Endodermal cell (in vitro differentiated cells): Measurements from ENCODE around the gene GNAI3. TPM values are rescaled to one million over a fixed set of nuclear protein-coding genes. Genes with fewer than 3 reads are reported as not detected.
A peak's percentile ranks its signal among the peaks of the same experiment; 100 is the strongest.

Experiments
- DNase-seq: peaks from one replicate; pipeline ENCODE4 v3.0.0-alpha.2; 2017
- H3K27ac ChIP-seq: 2 replicates; pipeline ENCODE4 v1.5.1; 2013; ENCODE audit warnings: mild to moderate bottlenecking, low read depth, low read length, moderate library complexity
- H3K27me3 ChIP-seq: 2 replicates; pipeline ENCODE4 v1.6.1; 2013; ENCODE audit warnings: mild to moderate bottlenecking, low read length, moderate library complexity; ENCODE audit not compliant: insufficient read depth, control insufficient read depth, poor library complexity, severe bottlenecking
- H3K36me3 ChIP-seq: 2 replicates; pipeline ENCODE4 v1.7.0; 2013; ENCODE audit warnings: mild to moderate bottlenecking, low read length, moderate library complexity; ENCODE audit not compliant: control insufficient read depth, insufficient read depth
- H3K4me1 ChIP-seq: one replicate; pipeline ENCODE4 v1.7.0; 2013; ENCODE audit warnings: low read length; ENCODE audit not compliant: control insufficient read depth, insufficient read depth
- H3K4me3 ChIP-seq: 2 replicates; pipeline ENCODE4 v1.5.1; 2013; ENCODE audit warnings: mild to moderate bottlenecking, low read length, moderate library complexity
- H3K9ac ChIP-seq: 2 replicates; pipeline ENCODE4 v1.6.1; 2013; ENCODE audit warnings: mild to moderate bottlenecking, low read length, moderate library complexity; ENCODE audit not compliant: poor library complexity, severe bottlenecking; ENCODE audit errors: extremely low read depth
- H3K9me3 ChIP-seq: 2 replicates; pipeline ENCODE4 v1.6.1; 2013; ENCODE audit warnings: mild to moderate bottlenecking, low read length, moderate library complexity; ENCODE audit not compliant: control insufficient read depth
- H3K27ac Mint-ChIP-seq: 2 replicates; pipeline ENCODE4 v1.8.0; 2020; ENCODE audit warnings: mixed read lengths
- H3K27me3 Mint-ChIP-seq: 2 replicates; pipeline ENCODE4 v1.8.0; 2021; ENCODE audit warnings: mild to moderate bottlenecking, mixed read lengths; ENCODE audit not compliant: insufficient read depth
- H3K36me3 Mint-ChIP-seq: 2 replicates; pipeline ENCODE4 v1.8.0; 2020; ENCODE audit warnings: low read depth, mixed read lengths
- H3K4me1 Mint-ChIP-seq: 2 replicates; pipeline ENCODE4 v1.8.0; 2020; ENCODE audit warnings: mixed read lengths
- H3K4me3 Mint-ChIP-seq: 2 replicates; pipeline ENCODE4 v1.8.0; 2020; ENCODE audit warnings: mild to moderate bottlenecking, moderate library complexity, mixed read lengths
- H3K9me3 Mint-ChIP-seq: 2 replicates; pipeline ENCODE4 v1.8.0; 2020; ENCODE audit warnings: mild to moderate bottlenecking, mixed read lengths
- CTCF ChIP-seq: fragments of 200-600 bp; sonication (generic); conservative IDR thresholded peaks from 2 replicates; pipeline ENCODE4 v1.5.0; 2021; ENCODE audit warnings: antibody characterized with exemption, mild to moderate bottlenecking
- WGBS, 2 experiments: methylation state at CpG; one replicate each; pipeline versions ENCODE4 v1.1.5 to v1.1.7; 2013; ENCODE audit warnings: missing lambda C conversion rate in 2 of 2, mixed read lengths in 1 of 2; ENCODE audit not compliant: insufficient coverage in 1 of 2, insufficient read length in 1 of 2; 5-methylcytosine and 5-hydroxymethylcytosine counted together
- total RNA-seq, 2 donors: library from RNA; stranded (reverse); fragmentation: NEBNext Ultra II Directional in 1 of 2; extraction: Animal tissue kit (Norgen Biotek cat#: 25700) in 1 of 2; gene quantifications; 2 replicates in 1 of 2; 3 replicates in 1 of 2; pipeline ENCODE4 v1.2.1, GENCODE V29; 2021

The GNAI3 gene
- total RNA-seq, 2 donors from 2014 or later = 10.1 to 10.9 TPM

GRCh38 chr1:109508001-109508872 is 40.2 kb upstream of the GNAI3 start:
- TF ChIP-seq CTCF = no peak
- 93 to 96% methylated on average over 21 to 25 of the region's 25 CpGs for WGBS, 2 experiments
- no peaks in the 10 kb centered on the region for H3K9me3 Mint-ChIP-seq
- Histone ChIP-seq H3K9ac (no peak overlapping the region), H3K36me3 (no peaks in the 10 kb centered on the region), H3K27me3 (peaks cover 53% of the 10 kb centered on the region), H3K9me3 (no peaks in the 10 kb centered on the region), H3K4me1 (no peaks in the 10 kb centered on the region), H3K27ac (no peak overlapping the region), H3K4me3 (no peak overlapping the region)
- DNase-seq = no peak
- H3K4me1 Mint-ChIP-seq = peaks cover 10% of the 10 kb centered on the region
- H3K4me3 Mint-ChIP-seq = peak overlapping the region; percentile 72
- H3K27me3 Mint-ChIP-seq = peaks cover 60% of the 10 kb centered on the region
- H3K36me3 Mint-ChIP-seq = no peaks in the 10 kb centered on the region
- H3K27ac Mint-ChIP-seq = no peak overlapping the region

GRCh38 chr1:109508873-109509175 is 39.6 kb upstream of the GNAI3 start:
- Histone ChIP-seq H3K27ac (no peak overlapping the region), H3K9ac (no peak overlapping the region), H3K4me3 (peak overlapping the region; percentile 85), H3K36me3 (no peaks in the 10 kb centered on the region), H3K4me1 (no peaks in the 10 kb centered on the region), H3K27me3 (peaks cover 57% of the 10 kb centered on the region), H3K9me3 (no peaks in the 10 kb centered on the region)
- no peaks in the 10 kb centered on the region for H3K36me3 Mint-ChIP-seq
- no peak for TF ChIP-seq CTCF
- no peak for DNase-seq
- peaks cover 60% of the 10 kb centered on the region for H3K27me3 Mint-ChIP-seq
- no peaks in the 10 kb centered on the region for H3K9me3 Mint-ChIP-seq
- H3K4me1 Mint-ChIP-seq = peaks cover 10% of the 10 kb centered on the region
- H3K4me3 Mint-ChIP-seq = peak overlapping the region; percentile 72
- H3K27ac Mint-ChIP-seq = no peak overlapping the region
- 60 to 89% methylated on average over 1 to 7 of the region's 7 CpGs for WGBS, 2 experiments

- Mint-ChIP-seq H3K36me3 (no peaks in the 10 kb centered on the region), H3K4me1 (peaks cover 10% of the 10 kb centered on the region), H3K27me3 (peaks cover 60% of the 10 kb centered on the region), H3K4me3 (peak within 1 kb of the TSS; percentile 72), H3K27ac (no peak within 1 kb of the TSS), H3K9me3 (no peaks in the 10 kb centered on the region)
- peaks cover 57% of the 10 kb centered on the region for H3K27me3 ChIP-seq
- H3K9me3 ChIP-seq = no peaks in the 10 kb centered on the region
- 2 to 4% methylated on average over 18 to 100 of the region's 100 CpGs for WGBS, 2 experiments
- no peaks in the 10 kb centered on the region for H3K4me1 ChIP-seq
- peak within 1 kb of the TSS; percentile 85 for H3K4me3 ChIP-seq
- TF ChIP-seq CTCF = no peak
- no peak within 1 kb of the TSS for H3K27ac ChIP-seq
- H3K9ac ChIP-seq = no peak within 1 kb of the TSS
- DNase-seq = peak; percentile 85
- no peaks in the 10 kb centered on the region for H3K36me3 ChIP-seq
These were observed 39.0 kb upstream of the GNAI3 start, which contains the start of gene AMIGO1 for GRCh38 chr1:109509176-109510134. Gene AMIGO1 (minus strand): TSS chr1:109509727. CDS start chr1:109508912, 815 bp downstream.
